ENCODE data around the gene MLIP.
A peak's percentile ranks its signal among the peaks of the same experiment; 100 is the strongest.

Gene MLIP

DNA sequence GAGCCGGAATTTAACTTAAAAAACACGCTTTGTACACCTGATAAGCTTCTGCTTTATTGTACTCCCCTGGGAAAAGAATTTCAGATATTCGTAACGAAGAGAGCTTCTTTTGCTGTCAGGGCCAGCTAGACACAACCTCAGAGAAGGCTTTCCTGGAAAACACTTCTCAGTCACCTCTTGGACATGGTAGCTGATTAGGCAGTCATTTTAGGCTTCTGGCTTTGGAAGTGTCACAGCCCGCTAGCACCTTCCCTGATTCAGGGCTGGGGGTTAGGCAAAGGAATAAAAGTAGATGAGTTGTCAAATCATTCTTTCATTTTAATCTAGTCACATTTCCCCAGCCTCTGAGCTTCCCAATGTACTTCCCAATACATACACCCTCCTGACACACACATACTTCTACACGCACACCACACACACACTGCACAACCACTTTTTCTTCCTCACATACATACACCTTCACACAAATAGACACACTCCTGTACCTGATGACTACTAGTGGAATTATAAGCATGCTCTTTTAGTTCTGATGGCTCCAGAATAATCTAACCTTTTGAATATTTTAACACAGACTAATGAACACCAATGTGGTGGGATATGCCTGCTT, 162.1 kb downstream of the MLIP start:
- H3K4me3 ChIP-seq (replicated peaks; ENCODE audit: low read depth, low read length): no peak overlapping the region
- TF ChIP-seq, protein P1, sequence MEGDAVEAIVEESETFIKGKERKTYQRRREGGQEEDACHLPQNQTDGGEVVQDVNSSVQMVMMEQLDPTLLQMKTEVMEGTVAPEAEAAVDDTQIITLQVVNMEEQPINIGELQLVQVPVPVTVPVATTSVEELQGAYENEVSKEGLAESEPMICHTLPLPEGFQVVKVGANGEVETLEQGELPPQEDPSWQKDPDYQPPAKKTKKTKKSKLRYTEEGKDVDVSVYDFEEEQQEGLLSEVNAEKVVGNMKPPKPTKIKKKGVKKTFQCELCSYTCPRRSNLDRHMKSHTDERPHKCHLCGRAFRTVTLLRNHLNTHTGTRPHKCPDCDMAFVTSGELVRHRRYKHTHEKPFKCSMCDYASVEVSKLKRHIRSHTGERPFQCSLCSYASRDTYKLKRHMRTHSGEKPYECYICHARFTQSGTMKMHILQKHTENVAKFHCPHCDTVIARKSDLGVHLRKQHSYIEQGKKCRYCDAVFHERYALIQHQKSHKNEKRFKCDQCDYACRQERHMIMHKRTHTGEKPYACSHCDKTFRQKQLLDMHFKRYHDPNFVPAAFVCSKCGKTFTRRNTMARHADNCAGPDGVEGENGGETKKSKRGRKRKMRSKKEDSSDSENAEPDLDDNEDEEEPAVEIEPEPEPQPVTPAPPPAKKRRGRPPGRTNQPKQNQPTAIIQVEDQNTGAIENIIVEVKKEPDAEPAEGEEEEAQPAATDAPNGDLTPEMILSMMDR (IDR thresholded peaks at IDR 0.05; ENCODE audit: low read depth, low read length, missing control alignments): no peak
- no peak for DNase-seq (ENCODE audit: extremely low read depth, low read depth)

DNA sequence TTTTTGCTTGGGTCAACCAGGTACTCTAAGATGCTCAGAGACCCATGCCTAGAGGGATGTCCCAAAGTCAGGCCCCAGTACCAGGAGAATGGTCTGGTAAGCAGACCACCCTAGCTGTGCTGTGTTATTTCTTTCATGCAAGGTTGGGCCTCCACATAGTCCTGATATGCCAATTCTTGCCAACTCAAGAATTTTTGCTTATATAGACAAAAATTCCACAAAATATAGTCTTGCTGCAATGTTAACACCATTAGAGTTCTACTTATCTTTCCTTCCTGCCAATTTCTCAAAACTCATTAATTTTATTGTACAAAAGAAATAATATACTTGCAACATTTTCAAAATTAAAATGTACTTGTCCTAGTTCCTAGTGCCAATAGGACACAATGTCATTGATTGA, 163.1 kb downstream of the MLIP start:
- TF ChIP-seq, protein P1 (IDR thresholded peaks at IDR 0.05; ENCODE audit: low read depth, low read length, missing control alignments): no peak

DNA sequence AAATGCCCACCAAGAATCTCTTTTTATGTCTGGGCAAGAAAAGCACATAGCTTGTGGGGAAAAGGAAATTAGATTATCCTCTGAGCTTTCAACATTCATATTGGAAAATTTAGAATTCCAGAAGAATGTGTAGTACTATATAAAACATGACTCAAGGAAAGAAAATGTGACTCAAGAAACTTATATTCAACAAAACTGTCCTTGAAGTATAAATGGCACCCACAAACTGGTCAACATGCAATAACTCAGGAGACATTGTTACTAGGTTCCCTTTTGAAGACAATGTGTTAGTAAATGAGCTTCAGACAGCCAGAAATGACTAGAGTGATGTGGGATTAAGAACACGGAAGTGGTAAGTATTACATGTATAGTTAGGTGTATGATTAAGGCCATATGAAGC, 170.9 kb downstream of the MLIP start:
- DNase-seq (ENCODE audit: extremely low read depth, low read depth): peak; percentile 99
- TF ChIP-seq, protein P1 (IDR thresholded peaks at IDR 0.05; ENCODE audit: low read depth, low read length, missing control alignments): no peak
- H3K4me3 ChIP-seq (replicated peaks; ENCODE audit: low read depth, low read length): no peak overlapping the region

More for the DNA sequence above, 163.1 kb downstream of the MLIP start:
- DNase-seq (ENCODE audit: extremely low read depth, low read depth): no peak
- H3K4me3 ChIP-seq (replicated peaks; ENCODE audit: low read depth, low read length): no peak overlapping the region

DNA sequence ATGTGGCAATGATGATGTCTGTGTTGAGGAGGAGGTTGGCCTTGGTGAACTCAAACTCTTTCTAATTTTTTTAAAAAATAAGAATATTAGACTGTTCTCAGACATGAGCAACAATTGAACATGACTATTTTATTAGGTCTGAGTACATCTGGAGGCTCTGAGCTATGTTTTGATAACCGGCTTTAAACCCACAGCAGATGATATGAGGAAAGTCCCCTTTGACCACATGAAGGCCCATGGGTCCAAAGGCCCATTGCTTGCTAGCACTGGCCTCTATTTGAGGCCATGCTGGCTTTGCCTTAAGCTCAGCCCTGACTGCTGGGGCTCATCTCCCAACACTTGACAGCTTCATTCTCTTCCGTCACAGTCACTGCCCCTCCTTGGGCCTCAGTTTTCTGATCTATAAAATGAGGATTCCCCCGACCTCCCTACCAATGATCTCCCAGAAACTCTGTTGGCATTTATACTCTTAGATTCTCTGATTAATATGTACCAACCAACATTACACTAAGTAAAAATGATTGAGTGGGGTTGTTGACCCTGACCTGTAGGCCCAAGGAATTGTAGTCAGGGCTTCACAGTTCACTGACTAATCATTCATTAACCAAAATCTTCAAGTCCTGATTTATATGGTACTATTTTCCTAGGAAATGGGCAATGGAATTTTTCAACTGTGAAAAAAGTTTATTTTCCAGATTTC, 173.1 kb downstream of the MLIP start:
- H3K4me3 ChIP-seq (replicated peaks; ENCODE audit: low read depth, low read length): no peak overlapping the region
- TF ChIP-seq, protein P1 (IDR thresholded peaks at IDR 0.05; ENCODE audit: low read depth, low read length, missing control alignments): no peak
- DNase-seq (ENCODE audit: extremely low read depth, low read depth): peak; percentile 85

DNA sequence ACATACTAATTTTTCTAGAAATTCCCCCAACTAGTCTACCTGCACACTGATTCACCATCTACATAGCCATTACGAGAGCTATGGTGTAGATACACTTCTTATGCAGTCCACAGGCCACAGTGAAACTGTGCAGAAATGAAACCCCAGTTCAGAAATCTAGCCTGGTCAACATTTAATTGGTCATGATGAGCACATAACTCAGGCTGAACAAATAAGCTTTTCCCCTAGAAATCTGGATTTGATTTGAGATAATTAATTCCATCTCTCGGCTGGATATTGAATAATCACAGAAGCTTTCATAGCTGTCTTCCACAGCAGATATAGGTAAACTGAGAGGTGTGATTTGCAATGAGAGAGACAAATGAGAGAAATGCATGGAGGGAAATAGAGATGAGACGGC, 174.4 kb downstream of the MLIP start:
- H3K4me3 ChIP-seq (replicated peaks; ENCODE audit: low read depth, low read length): no peak overlapping the region
- TF ChIP-seq, protein P1 (IDR thresholded peaks at IDR 0.05; ENCODE audit: low read depth, low read length, missing control alignments): no peak
- peak; percentile 79 for DNase-seq (ENCODE audit: extremely low read depth, low read depth)

DNA sequence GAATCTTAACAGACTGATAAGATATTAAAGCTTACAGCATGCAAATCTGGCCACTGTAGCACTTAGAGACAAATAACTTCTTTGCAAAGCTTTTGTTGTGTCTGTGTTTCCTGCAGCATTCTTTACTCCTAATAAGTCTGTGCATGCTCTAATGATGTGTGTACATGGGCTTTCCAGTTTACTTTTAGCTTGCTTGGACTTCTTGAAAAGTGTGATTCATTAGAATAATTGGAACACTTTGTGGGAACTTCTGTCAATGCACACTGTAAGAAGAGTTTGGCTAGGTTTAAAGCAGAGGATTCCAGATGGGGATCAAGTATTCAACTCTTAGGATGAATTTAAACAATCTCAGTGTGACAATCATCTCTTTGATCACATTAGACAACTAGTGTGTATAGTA, 174.9 kb downstream of the MLIP start:
- H3K4me3 ChIP-seq (replicated peaks; ENCODE audit: low read depth, low read length): no peak overlapping the region
- TF ChIP-seq, protein P1 (IDR thresholded peaks at IDR 0.05; ENCODE audit: low read depth, low read length, missing control alignments): no peak
- DNase-seq (ENCODE audit: extremely low read depth, low read depth): no peak
